GM12878 (cell line): ENCODE measurements around the gene BRAF.

Experiments
- ATF3 ChIP-seq: IDR thresholded peaks from 2 replicates; pipeline ENCODE4 v1.6.1; 2011; ENCODE audit warnings: low read depth, mild to moderate bottlenecking, low read length, moderate library complexity, borderline replicate concordance; ENCODE audit errors: extremely low read depth
- BRCA1 ChIP-seq: IDR thresholded peaks from 2 replicates; pipeline ENCODE4 v1.6.1; 2011; ENCODE audit warnings: low read depth, low read length, improper control_type of control experiment
- CREB1 ChIP-seq: IDR thresholded peaks from 2 replicates; pipeline ENCODE4 v1.6.1; 2012; ENCODE audit warnings: low read depth, mild to moderate bottlenecking, inconsistent platforms
- EZH2 ChIP-seq: IDR thresholded peaks from 2 replicates; pipeline ENCODE4 v1.6.1; 2012; ENCODE audit warnings: low read depth, mild to moderate bottlenecking, control low read depth, inconsistent platforms, low read length, borderline replicate concordance; ENCODE audit not compliant: control insufficient read depth
- MTA3 ChIP-seq: IDR thresholded peaks from 2 replicates; pipeline ENCODE4 v1.6.1; 2012; ENCODE audit warnings: low read length, inconsistent platforms, borderline replicate concordance
- POLR2A ChIP-seq: IDR thresholded peaks from 2 replicates; pipeline ENCODE4 v1.6.1; 2011; ENCODE audit warnings: low read depth, mild to moderate bottlenecking, low read length
- POLR2AphosphoS2 ChIP-seq: IDR thresholded peaks from 2 replicates; pipeline ENCODE4 v1.6.1; 2011; ENCODE audit warnings: low read depth, mild to moderate bottlenecking, low read length, improper control_type of control experiment, moderate library complexity
- RCOR1 ChIP-seq: conservative IDR thresholded peaks from 2 replicates; pipeline ENCODE4 v1.6.1; 2012; ENCODE audit warnings: low read depth, low read length, improper control_type of control experiment
- ZNF384 ChIP-seq: IDR thresholded peaks from 2 replicates; pipeline ENCODE4 v1.6.1; 2012; ENCODE audit warnings: low read depth, mild to moderate bottlenecking, low read length, improper control_type of control experiment, borderline replicate concordance
- TF ChIP-seq, protein P1 (sequence below), 3 experiments: IDR thresholded peaks in 2 of 3; conservative IDR thresholded peaks in 1 of 3; 2 replicates each; pipeline ENCODE4 v1.5.1; 2011; ENCODE audit warnings: low read depth in 3 of 3, low read length in 3 of 3, mild to moderate bottlenecking in 3 of 3, control low read depth in 2 of 3, moderate library complexity in 2 of 3, inconsistent platforms in 1 of 3, mixed read lengths in 1 of 3; ENCODE audit not compliant: control insufficient read depth in 2 of 3, insufficient read depth in 1 of 3; ENCODE audit errors: extremely low read depth in 1 of 3
- TF ChIP-seq, protein P2 (sequence below): fragments of 450-650 bp; IDR thresholded peaks from 2 replicates; pipeline ENCODE4 v1.6.1; 2017; ENCODE audit warnings: mild to moderate bottlenecking

DNA sequence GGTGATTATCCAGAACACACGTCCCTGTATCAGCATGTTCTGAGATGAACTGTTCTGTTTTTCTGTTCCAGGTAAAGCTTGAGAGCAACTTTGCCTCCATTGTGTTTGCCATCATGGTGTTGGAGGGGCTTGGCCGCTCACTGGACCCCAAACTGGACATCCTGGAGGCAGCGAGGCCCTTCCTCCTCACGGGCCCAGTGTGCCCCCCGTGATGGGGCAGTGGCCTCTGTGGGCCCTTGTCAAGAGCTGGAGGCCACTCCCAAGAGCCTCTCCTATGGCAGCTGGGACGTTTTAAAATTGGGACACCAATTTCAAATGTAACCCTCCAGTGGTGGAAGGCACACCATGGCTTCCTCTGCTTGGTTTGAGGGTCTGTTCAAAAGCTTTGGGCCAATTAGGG is 230.1 kb downstream of the BRAF start:
- TF ChIP-seq POLR2A (no peak), EZH2 (no peak), BRCA1 (no peak), MTA3 (no peak), POLR2AphosphoS2 (no peak), CREB1 (no peak), RCOR1 (no peak), ATF3 (no peak), ZNF384 (no peak)
- TF ChIP-seq, protein P1, sequence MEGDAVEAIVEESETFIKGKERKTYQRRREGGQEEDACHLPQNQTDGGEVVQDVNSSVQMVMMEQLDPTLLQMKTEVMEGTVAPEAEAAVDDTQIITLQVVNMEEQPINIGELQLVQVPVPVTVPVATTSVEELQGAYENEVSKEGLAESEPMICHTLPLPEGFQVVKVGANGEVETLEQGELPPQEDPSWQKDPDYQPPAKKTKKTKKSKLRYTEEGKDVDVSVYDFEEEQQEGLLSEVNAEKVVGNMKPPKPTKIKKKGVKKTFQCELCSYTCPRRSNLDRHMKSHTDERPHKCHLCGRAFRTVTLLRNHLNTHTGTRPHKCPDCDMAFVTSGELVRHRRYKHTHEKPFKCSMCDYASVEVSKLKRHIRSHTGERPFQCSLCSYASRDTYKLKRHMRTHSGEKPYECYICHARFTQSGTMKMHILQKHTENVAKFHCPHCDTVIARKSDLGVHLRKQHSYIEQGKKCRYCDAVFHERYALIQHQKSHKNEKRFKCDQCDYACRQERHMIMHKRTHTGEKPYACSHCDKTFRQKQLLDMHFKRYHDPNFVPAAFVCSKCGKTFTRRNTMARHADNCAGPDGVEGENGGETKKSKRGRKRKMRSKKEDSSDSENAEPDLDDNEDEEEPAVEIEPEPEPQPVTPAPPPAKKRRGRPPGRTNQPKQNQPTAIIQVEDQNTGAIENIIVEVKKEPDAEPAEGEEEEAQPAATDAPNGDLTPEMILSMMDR (IDR thresholded peaks at IDR 0.05 in 2 of 3, conservative IDR thresholded peaks at IDR 0.05 in 1 of 3; ENCODE audit: control insufficient read depth in 2 of 3, extremely low read depth in 1 of 3, insufficient read depth in 1 of 3, low read depth in 3 of 3, low read length in 3 of 3) = no peak
- TF ChIP-seq, protein P2, sequence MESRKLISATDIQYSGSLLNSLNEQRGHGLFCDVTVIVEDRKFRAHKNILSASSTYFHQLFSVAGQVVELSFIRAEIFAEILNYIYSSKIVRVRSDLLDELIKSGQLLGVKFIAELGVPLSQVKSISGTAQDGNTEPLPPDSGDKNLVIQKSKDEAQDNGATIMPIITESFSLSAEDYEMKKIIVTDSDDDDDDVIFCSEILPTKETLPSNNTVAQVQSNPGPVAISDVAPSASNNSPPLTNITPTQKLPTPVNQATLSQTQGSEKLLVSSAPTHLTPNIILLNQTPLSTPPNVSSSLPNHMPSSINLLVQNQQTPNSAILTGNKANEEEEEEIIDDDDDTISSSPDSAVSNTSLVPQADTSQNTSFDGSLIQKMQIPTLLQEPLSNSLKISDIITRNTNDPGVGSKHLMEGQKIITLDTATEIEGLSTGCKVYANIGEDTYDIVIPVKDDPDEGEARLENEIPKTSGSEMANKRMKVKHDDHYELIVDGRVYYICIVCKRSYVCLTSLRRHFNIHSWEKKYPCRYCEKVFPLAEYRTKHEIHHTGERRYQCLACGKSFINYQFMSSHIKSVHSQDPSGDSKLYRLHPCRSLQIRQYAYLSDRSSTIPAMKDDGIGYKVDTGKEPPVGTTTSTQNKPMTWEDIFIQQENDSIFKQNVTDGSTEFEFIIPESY = no peak
